HCT116 (cell line): ENCODE measurements around the gene NGFR.

Experiments used
- CTCF ChIP-seq, 3 experiments: fragments of 200-600 bp in 1 of 3; sonication (generic) in 1 of 3; IDR thresholded peaks in 2 of 3; conservative IDR thresholded peaks in 1 of 3; 2 replicates each; pipeline ENCODE4 v1.5.1; 2012 to 2017; ENCODE audit warnings: low read depth in 2 of 3, low read length in 2 of 3, antibody characterized with exemption in 1 of 3, borderline replicate concordance in 1 of 3, control low read depth in 1 of 3, mild to moderate bottlenecking in 1 of 3, mixed read lengths in 1 of 3, mixed run types in 1 of 3, moderate library complexity in 1 of 3; ENCODE audit not compliant: insufficient read depth in 1 of 3
- EGR1 ChIP-seq: IDR thresholded peaks from 2 replicates; pipeline ENCODE4 v1.6.1; 2012; ENCODE audit warnings: low read depth
- EZH2phosphoT487 ChIP-seq: fragments of 200-600 bp; IDR thresholded peaks from 2 replicates; pipeline ENCODE4 v1.6.1; 2018; ENCODE audit warnings: antibody characterized with exemption, borderline replicate concordance
- FOSL1 ChIP-seq: IDR thresholded peaks from 2 replicates; pipeline ENCODE4 v1.6.1; 2012; ENCODE audit warnings: low read depth
- POLR2A ChIP-seq: IDR thresholded peaks from 2 replicates; pipeline ENCODE4 v1.7.0; 2011; ENCODE audit warnings: borderline replicate concordance; ENCODE audit not compliant: insufficient read depth, insufficient read length; ENCODE audit errors: extremely low read depth
- RAD21 ChIP-seq: IDR thresholded peaks from 2 replicates; pipeline ENCODE4 v1.6.1; 2012; ENCODE audit warnings: low read depth, mild to moderate bottlenecking
- SIN3A ChIP-seq: IDR thresholded peaks from 2 replicates; pipeline ENCODE4 v1.6.1; 2012; ENCODE audit warnings: low read depth
- SP1 ChIP-seq: IDR thresholded peaks from 2 replicates; pipeline ENCODE4 v1.6.1; 2012; ENCODE audit warnings: low read depth
- SRF ChIP-seq: IDR thresholded peaks from 2 replicates; pipeline ENCODE4 v1.6.1; 2012; ENCODE audit warnings: low read depth
- TCF7L2 ChIP-seq: IDR thresholded peaks from 2 replicates; pipeline ENCODE4 v1.7.0; 2011; ENCODE audit warnings: borderline replicate concordance, inconsistent platforms; ENCODE audit not compliant: insufficient read depth, insufficient read length; ENCODE audit errors: extremely low read depth
- YY1 ChIP-seq: IDR thresholded peaks from 2 replicates; pipeline ENCODE4 v1.6.1; 2011; ENCODE audit warnings: low read length, low read depth, moderate library complexity, mild to moderate bottlenecking; ENCODE audit not compliant: insufficient replicate concordance; ENCODE audit errors: extremely low read depth
- ZNF274 ChIP-seq: fragments of 200-500 bp; sonication (Bioruptor generic); IDR thresholded peaks from 2 replicates; pipeline ENCODE4 v1.6.1; 2014; ENCODE audit warnings: mild to moderate bottlenecking, low read depth, low read length, inconsistent platforms

GRCh38 chr17:49460401-49460800, 34.7 kb upstream of the NGFR start:
- TF ChIP-seq ZNF274 (no peak), CTCF (IDR thresholded peaks at IDR 0.05 in 2 of 3, conservative IDR thresholded peaks at IDR 0.05 in 1 of 3; ENCODE audit: borderline replicate concordance in 1 of 3, insufficient read depth in 1 of 3, low read depth in 2 of 3, low read length in 2 of 3) (no peak), EGR1 (no peak), POLR2A (no peak), TCF7L2 (no peak), FOSL1 (no peak), SP1 (no peak), SRF (no peak), SIN3A (no peak), RAD21 (no peak), EZH2phosphoT487 (no peak), YY1 (no peak)
